ENCODE results near the gene ACER3.
A peak's percentile ranks its signal among the peaks of the same experiment; 100 is the strongest.
"Not testable (repeated sequence)": the region's sequence is repeated elsewhere in the genome, so short reads cannot be mapped to it uniquely, and the experiment has no call there.

ACER3 gene

GRCh38 chr11:76860539-76861475 lies at the start of gene ACER3:
ACER3 (plus strand) TSS chr11:76860918; CDS start chr11:76860977, 59 bp downstream.
- peak within 1 kb of the TSS; percentile 87 for H3K4me3 ChIP-seq (ENCODE audit: low read depth, low read length)
- peak; percentile 43 for TF ChIP-seq CTCF (conservative IDR thresholded peaks at IDR 0.05; ENCODE audit: low read depth, low read length)
- DNase-seq (ENCODE audit: low read depth) = peak; percentile 88

- no peak overlapping the region for H3K4me3 ChIP-seq (ENCODE audit: low read depth, low read length)
- TF ChIP-seq CTCF (conservative IDR thresholded peaks at IDR 0.05; ENCODE audit: low read depth, low read length) = no peak
- DNase-seq (ENCODE audit: low read depth) = no peak
Measured at GRCh38 chr11:76811259-76811658, 49.5 kb upstream of the ACER3 start.

- no peak for DNase-seq (ENCODE audit: low read depth)
- TF ChIP-seq CTCF (conservative IDR thresholded peaks at IDR 0.05; ENCODE audit: low read depth, low read length) = no peak
- no peak overlapping the region for H3K4me3 ChIP-seq (ENCODE audit: low read depth, low read length)
Measured at GRCh38 chr11:76814414-76814813, 46.3 kb upstream of the ACER3 start.

- not testable (repeated sequence) for DNase-seq (ENCODE audit: low read depth); H3K4me3 ChIP-seq (ENCODE audit: low read depth, low read length)
Measured at GRCh38 chr11:76815678-76816077, 45.0 kb upstream of the ACER3 start.

- TF ChIP-seq CTCF (conservative IDR thresholded peaks at IDR 0.05; ENCODE audit: low read depth, low read length) = no peak
- no peak for DNase-seq (ENCODE audit: low read depth)
- no peak overlapping the region for H3K4me3 ChIP-seq (ENCODE audit: low read depth, low read length)
Measured at GRCh38 chr11:76820184-76820566, 40.5 kb upstream of the ACER3 start.

GRCh38 chr11:76821396-76821795 lies 39.3 kb upstream of the ACER3 start:
- not testable (repeated sequence) for H3K4me3 ChIP-seq (ENCODE audit: low read depth, low read length); DNase-seq (ENCODE audit: low read depth)

- no peak for DNase-seq (ENCODE audit: low read depth)
- H3K4me3 ChIP-seq (ENCODE audit: low read depth, low read length) = no peak overlapping the region
- TF ChIP-seq CTCF (conservative IDR thresholded peaks at IDR 0.05; ENCODE audit: low read depth, low read length) = no peak
Measured at GRCh38 chr11:76822406-76822805, 38.3 kb upstream of the ACER3 start.

GRCh38 chr11:76823481-76824028 lies 37.2 kb upstream of the ACER3 start:
- H3K4me3 ChIP-seq (ENCODE audit: low read depth, low read length) = peak overlapping the region; percentile 20
- no peak for TF ChIP-seq CTCF (conservative IDR thresholded peaks at IDR 0.05; ENCODE audit: low read depth, low read length)
- DNase-seq (ENCODE audit: low read depth) = no peak
